HepG2 (cell line): ENCODE results near the gene DOCK3. TPM values are rescaled to one million over a fixed set of nuclear protein-coding genes. Genes with fewer than 3 reads are reported as not detected.

ENCODE experiments used
- ATAC-seq: fragments of 200-7000 bp; cut with Tn5 transposase; 3 replicates; pipeline ENCODE4 v1.9.1; 2020; ENCODE audit warnings: mild to moderate bottlenecking, moderate library complexity
- BruUV-seq: library from RNA; stranded (reverse); fragments of 400-500 nt; replicated peaks from 2 replicates; lab custom pipeline; 2021; lab: Mats Ljungman, UMichigan
- CTCF ChIA-PET: fragments of 300-600 bp; formaldehyde crosslinking; extraction: SDS; loops from one replicate; lab custom pipeline; 2021; ENCODE audit warnings: low total read pairs, inconsistent platforms, low intra/inter-chr PET ratio; lab: Yijun Ruan, JAX
- POLR2A ChIA-PET: fragments of 350-600 bp; sonication (Branson Sonifier 250); formaldehyde crosslinking; loops from one replicate; lab custom pipeline; 2020; ENCODE audit warnings: antibody characterized with exemption, inconsistent platforms; lab: Yijun Ruan, JAX
- DNase-seq: peaks from one replicate; pipeline ENCODE4 v3.0.0-alpha.2; 2015; ENCODE audit warnings: low spot score
- FAIRE-seq: peaks from 3 replicates; lab custom pipeline; 2011; peaks lifted over from hg19 to GRCh38; lab: Jason Lieb, UNC
- H2AFZ ChIP-seq: one replicate; pipeline ENCODE4 v1.6.1; 2011; ENCODE audit warnings: low read length, inconsistent platforms
- H3K27ac ChIP-seq: fragments of 300-600 bp; 3 replicates; pipeline ENCODE4 v1.8.0; 2011; ENCODE audit warnings: mixed run types, mild to moderate bottlenecking, mixed read lengths, low read length, inconsistent platforms; ENCODE audit not compliant: insufficient read depth; ENCODE audit errors: extremely low read length
- H3K27me3 ChIP-seq, 2 experiments: fragments of 200-600 bp in 1 of 2; 2 replicates in 1 of 2; 3 replicates in 1 of 2; pipeline versions ENCODE4 v1.6.0 to v1.8.0; 2011; ENCODE audit warnings: low read length in 2 of 2, mild to moderate bottlenecking in 2 of 2, moderate library complexity in 2 of 2, inconsistent platforms in 1 of 2; ENCODE audit not compliant: insufficient read depth in 2 of 2, control insufficient read depth in 1 of 2
- H3K36me3 ChIP-seq, 2 experiments: fragments of 200-600 bp in 1 of 2; replicated peaks in 1 of 2; 2 replicates in 1 of 2; 3 replicates in 1 of 2; pipeline versions ENCODE4 v1.5.1 to v1.8.0; 2011; ENCODE audit warnings: low read length in 2 of 2, inconsistent platforms in 1 of 2; ENCODE audit not compliant: insufficient read depth in 2 of 2, control insufficient read depth in 1 of 2
- H3K4me1 ChIP-seq: 2 replicates; pipeline ENCODE4 v1.5.1; 2012; ENCODE audit warnings: low read length, inconsistent platforms; ENCODE audit not compliant: insufficient read depth
- H3K4me2 ChIP-seq: 2 replicates; pipeline ENCODE4 v1.6.0; 2011; ENCODE audit warnings: low read depth, low read length, inconsistent platforms
- H3K4me3 ChIP-seq, 3 experiments: fragments of 200-600 bp in 1 of 3; sonication (generic), shearing (Covaris generic) in 1 of 3; replicated peaks in 1 of 3; 2 replicates each; pipeline ENCODE4 v1.5.1; 2011 to 2016; ENCODE audit warnings: low read length in 3 of 3, inconsistent platforms in 2 of 3, low read depth in 2 of 3, mild to moderate bottlenecking in 2 of 3, control low read depth in 1 of 3, mixed read lengths in 1 of 3; ENCODE audit not compliant: insufficient read depth in 1 of 3
- H3K79me2 ChIP-seq: one replicate; pipeline ENCODE4 v1.6.1; 2011; ENCODE audit warnings: low read length, inconsistent platforms; ENCODE audit not compliant: insufficient read depth
- H3K9ac ChIP-seq: 2 replicates; pipeline ENCODE4 v1.6.0; 2011; ENCODE audit warnings: mild to moderate bottlenecking, low read depth, low read length, inconsistent platforms; ENCODE audit not compliant: insufficient read depth
- H3K9me3 ChIP-seq: 2 replicates; pipeline ENCODE4 v1.5.1; 2012; ENCODE audit warnings: mild to moderate bottlenecking, low read length
- H4K20me1 ChIP-seq: 2 replicates; pipeline ENCODE4 v1.6.0; 2011; ENCODE audit warnings: inconsistent platforms, mild to moderate bottlenecking, low read length, moderate library complexity; ENCODE audit not compliant: insufficient read depth
- IKZF5 ChIP-seq: IDR thresholded peaks from 2 replicates; pipeline ENCODE4 v1.6.1; 2018; ENCODE audit warnings: missing genetic modification reagents, mild to moderate bottlenecking, missing compliant biosample characterization
- NFAT5 ChIP-seq: sonication (generic); formaldehyde crosslinking; IDR thresholded peaks from 2 replicates; pipeline ENCODE4 v1.4.0; 2020; ENCODE audit warnings: missing genetic modification reagents
- WGBS: methylation state at CpG from one replicate; pipeline ENCODE4 v1.1.6; 2017; ENCODE audit warnings: low lambda C conversion rate; 5-methylcytosine and 5-hydroxymethylcytosine counted together
- in situ Hi-C: cut with HindIII; loops from 2 replicates; pipeline ENCODE4 v1.10.0; 2017; ENCODE audit warnings: low pct_unique_long_range_greater_than_20kb; ENCODE audit not compliant: extremely low pct_ligation_motif_present
- intact Hi-C: fragments of 100-400 bp; cut with micrococcal nuclease; formaldehyde crosslinking; loops from one replicate; pipeline ENCODE4 v1.10.0; 2022; ENCODE audit not compliant: unreplicated experiment
- polyA plus RNA-seq, 8 experiments: library from polyadenylated mRNA; depleted of rRNA in 3 of 8; stranded (reverse) in 7 of 8; unstranded in 1 of 8; fragments of >200 nt; fragmentation: Illumina TruSeq in 4 of 8; extraction: Trizol in 4 of 8; gene quantifications; 2 replicates each; pipeline versions ENCODE4 v1.2.1 to v1.2.3, GENCODE V29; 2011 to 2016; ENCODE audit warnings: low read depth in 4 of 8, missing spikeins in 1 of 8, mixed read lengths in 1 of 8; ENCODE audit not compliant: insufficient read depth in 1 of 8
- total RNA-seq, 5 experiments: library from RNA; depleted of rRNA; stranded (reverse); fragments of >200 nt; fragmentation: Illumina TruSeq; extraction: Trizol; gene quantifications; 2 replicates each; pipeline ENCODE4 v1.2.3, GENCODE V29; 2016; ENCODE audit warnings: low read depth in 1 of 5

DOCK3 gene
- total and polyA plus RNA-seq, 2 of the 13 experiments (the other 11 are each of a cell fraction or from before 2014, with no cell fraction given), result not detected

GRCh38 chr3:50924638-50925037 is 249.9 kb downstream of the DOCK3 start (continued):
- TF ChIP-seq NFAT5 (CRISPR knock-in tag), result no peak

GRCh38 chr3:50926868-50927267 is 252.1 kb downstream of the DOCK3 start:
- Histone ChIP-seq H3K4me3 (no peak overlapping the region), H3K79me2 (no peaks in the 10 kb centered on the region), H3K27me3 (no peaks in the 10 kb centered on the region; a peak in 1 of 5 replicates), H4K20me1 (no peaks in the 10 kb centered on the region), H2AFZ (no peak overlapping the region), H3K4me1 (no peaks in the 10 kb centered on the region), H3K9ac (no peak overlapping the region), H3K9me3 (no peaks in the 10 kb centered on the region), H3K27ac (no peak overlapping the region), H3K36me3 (no peaks in the 10 kb centered on the region), H3K4me2 (no peak overlapping the region)
- TF ChIP-seq IKZF5 (CRISPR knock-in tag), result no peak
- WGBS, result 3% methylated on average over 2 of the region's 2 CpGs
- ATAC-seq (no peak), FAIRE-seq (no peak), DNase-seq (no peak)
- intact Hi-C loops, result no loop called here
- POLR2A ChIA-PET, result no interaction called here
- in situ Hi-C loops, result no loop called here
- no TSS peak for BruUV-seq
- CTCF ChIA-PET, result no interaction called here
